GM13977 (cell line): ENCODE measurements around the gene SYT8.

Source experiments
- DNase-seq: peaks from one replicate; pipeline ENCODE4 v3.0.0; 2012; ENCODE audit warnings: low spot score
- CTCF ChIP-seq: IDR thresholded peaks from 2 replicates; pipeline ENCODE4 v1.5.1; 2012; ENCODE audit warnings: mild to moderate bottlenecking, control low read depth; ENCODE audit not compliant: insufficient read depth; ENCODE audit errors: extremely low read depth, missing control alignments
- in situ Hi-C: fragments of 300-500 bp; cut with MboI; formaldehyde crosslinking; loops from one replicate; pipeline ENCODE4 v1.12.0; 2022; ENCODE audit warnings: low sequenced_read_pairs, low pct_unique_long_range_greater_than_20kb, mixed read lengths, inconsistent platforms; ENCODE audit not compliant: unreplicated experiment

SYT8 gene

GRCh38 chr11:1879941-1880720 lies 45.3 kb downstream of the SYT8 start:
- no peak for DNase-seq
- no peak for TF ChIP-seq CTCF
- in situ Hi-C loops: no loop called here

- TF ChIP-seq CTCF: no peak
- in situ Hi-C loops: no loop called here
- no peak for DNase-seq
Observed at GRCh38 chr11:1880746-1881441, 46.1 kb downstream of the SYT8 start.

- in situ Hi-C loops: no loop called here
- no peak for TF ChIP-seq CTCF
Observed at GRCh38 chr11:1881442-1882264, 46.9 kb downstream of the SYT8 start.

GRCh38 chr11:1882265-1883238 lies 47.8 kb downstream of the SYT8 start:
- TF ChIP-seq CTCF: peak; percentile 97
- DNase-seq: peak; percentile 93
- in situ Hi-C loops: no loop called here

More at GRCh38 chr11:1881442-1882264, 46.9 kb downstream of the SYT8 start:
- peak; percentile 71 for DNase-seq

- DNase-seq: peak; percentile 12
- no peak for TF ChIP-seq CTCF
- in situ Hi-C loops: no loop called here
Observed at GRCh38 chr11:1883346-1884302, 48.8 kb downstream of the SYT8 start.
